ACHN (cell line): Measurements from ENCODE around the gene JOSD2.
"Not testable (repeated sequence)": the region's sequence is repeated elsewhere in the genome, so short reads cannot be mapped to it uniquely, and the experiment has no call there.

Source experiments
- DNase-seq: peaks from one replicate; pipeline ENCODE4 v3.0.0-alpha.2; 2015
- in situ Hi-C: cut with HindIII; loops from 2 replicates; pipeline ENCODE4 v1.10.0; 2017; ENCODE audit warnings: low sequenced_read_pairs, low pct_ligation_motif_present, low pct_unique_long_range_greater_than_20kb

The JOSD2 gene

GRCh38 chr19:50548191-50549058 is 37.4 kb upstream of the JOSD2 start:
- in situ Hi-C loops = no loop called here
- DNase-seq = no peak

- DNase-seq = no peak
- in situ Hi-C loops = no loop called here
Observed at GRCh38 chr19:50547385-50548190, 36.6 kb upstream of the JOSD2 start.

- DNase-seq = no peak
- in situ Hi-C loops = no loop called here
Observed at GRCh38 chr19:50546527-50547221, 35.7 kb upstream of the JOSD2 start.

GRCh38 chr19:50542943-50543342 is 32.0 kb upstream of the JOSD2 start:
- in situ Hi-C loops = no loop called here
- DNase-seq = no peak

- in situ Hi-C loops = no loop called here
- peak; percentile 68 for DNase-seq
Observed at GRCh38 chr19:50537769-50538230, 26.8 kb upstream of the JOSD2 start.

DNA sequence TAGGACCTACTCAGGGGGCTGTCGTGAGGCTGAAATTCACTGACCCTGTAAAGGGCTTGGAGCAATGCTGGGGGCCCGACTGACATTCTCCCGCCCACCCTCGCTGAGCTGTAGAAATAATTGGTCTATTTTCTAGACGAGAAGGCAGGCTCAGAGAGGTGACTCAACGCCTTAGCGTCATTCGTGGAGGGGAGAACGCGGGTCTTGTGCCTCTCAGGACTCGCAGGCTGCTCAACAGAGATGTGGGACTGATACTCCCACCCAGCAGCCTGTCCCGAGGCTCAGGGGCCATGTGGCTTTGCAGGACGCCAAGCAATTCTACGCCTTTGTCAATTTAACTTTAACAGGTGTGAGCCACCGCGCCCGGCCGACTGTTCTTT is 26.3 kb upstream of the JOSD2 start:
- in situ Hi-C loops = no loop called here
- no peak for DNase-seq

- in situ Hi-C loops = no loop called here
Observed at GRCh38 chr19:50536662-50537305, 25.8 kb upstream of the JOSD2 start.

GRCh38 chr19:50535672-50536187 is 24.7 kb upstream of the JOSD2 start:
- DNase-seq = no peak
- in situ Hi-C loops = no loop called here

More at GRCh38 chr19:50536662-50537305, 25.8 kb upstream of the JOSD2 start:
- DNase-seq = no peak

- in situ Hi-C loops = no loop called here
- no peak for DNase-seq
Observed at GRCh38 chr19:50534478-50534877, 23.5 kb upstream of the JOSD2 start.

GRCh38 chr19:50532952-50533351 is 22.0 kb upstream of the JOSD2 start:
- no peak for DNase-seq
- in situ Hi-C loops = no loop called here

DNA sequence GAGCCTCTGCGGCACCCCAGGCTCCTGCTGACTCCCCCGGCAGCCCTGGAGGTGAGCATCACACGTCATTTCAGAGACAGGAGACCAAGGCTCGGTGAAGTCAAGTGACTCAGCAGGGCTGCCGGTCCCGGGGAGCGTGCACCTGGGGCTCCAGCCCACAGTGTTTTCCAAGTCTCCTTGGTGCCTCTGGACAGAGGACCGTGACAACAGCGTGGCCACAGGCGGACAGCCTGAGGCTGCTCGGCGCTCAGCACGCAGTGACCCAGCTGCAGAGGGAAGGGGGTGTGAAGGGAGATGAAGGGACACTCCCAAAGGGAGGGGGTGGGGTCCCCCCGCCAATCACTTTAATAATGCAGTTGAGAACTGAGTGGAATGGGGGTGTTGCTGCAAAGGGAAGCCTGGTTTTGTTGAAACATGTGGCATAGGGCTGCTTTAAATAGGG is 20.2 kb upstream of the JOSD2 start:
- DNase-seq = no peak
- in situ Hi-C loops = no loop called here

GRCh38 chr19:50528052-50528451 is 17.1 kb upstream of the JOSD2 start:
- DNase-seq, in situ Hi-C loops: not testable (repeated sequence)

DNA sequence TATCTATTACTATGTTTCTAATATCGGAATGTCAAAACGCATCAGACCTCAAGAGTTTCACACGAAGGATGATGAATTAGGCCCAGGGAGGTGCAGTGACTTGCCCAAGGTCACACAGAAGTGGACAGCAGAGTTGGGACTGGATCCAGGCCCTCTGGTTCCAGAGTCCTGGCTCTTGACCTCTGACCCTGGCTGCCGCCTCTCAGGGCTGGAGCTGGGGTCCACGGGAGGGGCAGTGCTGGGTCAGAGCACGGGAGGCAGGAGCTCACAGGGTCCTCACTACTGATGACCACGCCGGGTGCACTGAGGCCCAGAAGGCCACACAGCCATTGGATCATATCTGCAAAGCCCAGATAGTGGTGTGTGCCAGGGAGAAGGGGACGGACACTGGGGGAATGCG is 11.9 kb upstream of the JOSD2 start:
- no peak for DNase-seq
- in situ Hi-C loops = no loop called here

DNA sequence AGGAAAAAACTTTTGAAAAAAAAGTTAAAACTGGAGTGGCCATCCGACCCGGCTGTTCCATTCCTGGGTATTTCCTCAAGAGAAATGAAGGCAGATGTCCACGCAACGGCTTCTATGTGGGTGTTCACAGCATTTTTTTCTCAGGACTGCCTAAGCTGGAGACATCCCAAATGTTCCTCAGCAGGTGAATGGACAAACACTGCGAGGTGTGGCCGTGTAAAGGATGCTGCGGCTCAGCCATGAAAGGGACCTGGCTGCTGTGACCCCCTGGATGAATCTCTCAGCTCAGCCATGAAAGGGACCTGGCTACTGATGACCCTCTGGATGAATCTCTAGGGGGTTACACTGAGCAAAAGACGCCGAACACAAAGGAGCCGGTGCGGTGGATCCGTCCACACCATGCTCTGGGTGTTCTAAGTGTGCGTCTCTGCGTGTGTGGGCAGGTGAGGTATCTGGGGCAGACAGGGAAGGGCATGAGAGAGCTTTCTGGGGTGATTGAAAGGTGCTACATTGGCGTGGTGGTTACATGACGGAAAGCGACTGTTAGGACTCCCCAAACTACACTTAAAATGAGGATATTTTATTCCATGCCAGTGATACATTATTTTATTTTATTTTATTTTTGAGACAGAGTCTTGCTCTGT is 10.0 kb upstream of the JOSD2 start:
- in situ Hi-C loops = no loop called here
- no peak for DNase-seq

GRCh38 chr19:50519006-50519575 is 8.1 kb upstream of the JOSD2 start:
- DNase-seq = no peak
- in situ Hi-C loops = no loop called here

- in situ Hi-C loops = no loop called here
Observed at GRCh38 chr19:50518091-50519005, 7.4 kb upstream of the JOSD2 start.

DNA sequence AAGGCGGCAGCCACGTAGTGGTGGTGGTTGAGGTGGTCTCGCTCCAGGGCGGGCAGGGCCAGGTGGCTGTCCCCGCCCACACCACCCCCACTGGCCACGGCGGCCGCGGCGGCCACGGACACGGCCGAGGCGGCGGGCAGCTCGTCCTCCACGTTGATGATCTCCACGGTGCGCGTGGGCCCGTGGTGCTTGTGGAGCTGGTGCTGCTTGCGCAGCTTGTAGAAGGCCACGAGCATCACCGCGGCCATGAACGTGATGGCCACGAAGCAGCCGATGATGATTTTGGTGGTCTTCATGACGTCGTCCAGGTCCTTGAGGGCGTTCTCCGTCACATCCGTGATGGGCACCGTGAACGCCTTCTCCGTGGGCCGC is 6.7 kb upstream of the JOSD2 start:
- no peak for DNase-seq
- in situ Hi-C loops = no loop called here

More at GRCh38 chr19:50518091-50519005, 7.4 kb upstream of the JOSD2 start:
- DNase-seq = no peak
